IPS DF 4.7 (cell line): ENCODE data around the gene NIPAL1.

ENCODE experiments used
- DNase-seq: peaks from one replicate; pipeline ENCODE4 v3.0.0-alpha.2; 2013; ENCODE audit warnings: low spot score; ENCODE audit errors: extremely low read depth

NIPAL1 gene

DNA sequence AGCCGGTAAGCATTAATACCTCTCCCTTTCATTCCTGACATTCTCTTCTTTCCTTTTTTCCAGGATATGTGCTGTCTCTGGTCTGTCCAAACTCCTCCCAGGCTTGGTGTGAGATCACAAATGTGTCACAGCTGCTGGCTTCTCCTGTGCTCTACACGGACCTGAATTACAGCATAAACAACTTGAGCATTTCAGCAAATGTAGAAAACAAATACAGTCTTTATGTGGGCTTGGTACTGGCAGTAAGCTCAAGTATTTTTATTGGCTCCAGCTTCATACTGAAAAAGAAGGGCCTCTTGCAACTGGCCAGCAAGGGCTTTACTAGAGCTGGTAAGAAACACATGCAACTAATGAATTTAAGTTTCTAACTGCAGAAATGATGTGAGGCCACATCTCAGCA is 8.4 kb downstream of the NIPAL1 start:
- DNase-seq: no peak

DNA sequence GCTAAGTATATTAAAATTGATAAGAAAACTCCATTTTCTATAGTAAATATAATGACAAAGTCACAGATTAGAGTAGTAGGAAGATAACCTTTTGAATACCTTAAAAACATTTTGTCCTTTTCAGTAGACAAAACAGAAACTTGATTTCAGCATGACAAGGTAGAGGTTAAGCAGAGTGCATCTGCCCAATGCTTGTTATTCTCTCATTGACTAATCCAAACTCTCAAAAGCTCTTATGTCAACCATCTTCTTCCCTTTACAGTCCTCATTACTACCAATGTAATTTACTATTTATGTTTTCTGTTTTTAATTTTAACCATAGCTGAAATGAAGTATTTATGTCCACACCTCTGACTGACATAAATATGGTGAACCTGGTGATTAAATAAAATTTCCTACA is 11.1 kb downstream of the NIPAL1 start:
- no peak for DNase-seq

DNA sequence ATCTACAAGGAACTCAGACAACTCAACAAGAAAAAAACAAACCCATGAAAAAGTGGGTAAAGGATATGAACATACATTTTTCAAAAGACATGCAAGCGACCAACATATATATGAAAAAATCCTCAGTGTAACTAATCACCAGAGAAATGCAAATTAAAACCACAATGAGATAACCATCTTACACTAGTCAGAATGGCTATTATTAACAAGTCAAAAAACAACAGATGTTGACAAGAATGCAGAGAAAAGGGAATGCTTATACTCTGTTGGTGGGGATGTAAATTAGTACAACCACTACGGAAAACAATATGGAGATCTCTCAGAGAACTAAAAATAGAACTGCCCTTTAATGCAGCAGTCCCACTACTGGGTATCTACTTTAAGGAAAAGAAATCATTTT is 12.1 kb downstream of the NIPAL1 start:
- DNase-seq: no peak

DNA sequence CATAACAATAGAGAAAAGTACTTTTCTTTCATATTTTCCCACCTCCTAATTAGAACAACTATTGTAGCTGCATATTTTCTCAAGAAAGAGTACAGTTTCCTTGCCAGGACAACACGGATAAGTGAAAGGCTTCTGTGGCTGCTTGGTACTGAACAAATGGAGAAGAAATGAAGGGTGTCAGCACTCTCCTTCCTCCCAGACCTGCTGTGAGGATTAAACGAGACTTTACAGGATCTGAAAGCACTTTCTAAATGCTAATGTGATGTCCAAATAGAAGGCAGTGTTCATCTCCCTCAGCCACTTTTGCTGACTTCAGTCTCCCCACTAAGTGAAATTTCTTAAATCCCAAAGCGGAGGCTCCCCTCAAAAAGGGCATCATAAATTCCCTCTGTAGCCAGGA is 13.9 kb downstream of the NIPAL1 start:
- DNase-seq: no peak

DNA sequence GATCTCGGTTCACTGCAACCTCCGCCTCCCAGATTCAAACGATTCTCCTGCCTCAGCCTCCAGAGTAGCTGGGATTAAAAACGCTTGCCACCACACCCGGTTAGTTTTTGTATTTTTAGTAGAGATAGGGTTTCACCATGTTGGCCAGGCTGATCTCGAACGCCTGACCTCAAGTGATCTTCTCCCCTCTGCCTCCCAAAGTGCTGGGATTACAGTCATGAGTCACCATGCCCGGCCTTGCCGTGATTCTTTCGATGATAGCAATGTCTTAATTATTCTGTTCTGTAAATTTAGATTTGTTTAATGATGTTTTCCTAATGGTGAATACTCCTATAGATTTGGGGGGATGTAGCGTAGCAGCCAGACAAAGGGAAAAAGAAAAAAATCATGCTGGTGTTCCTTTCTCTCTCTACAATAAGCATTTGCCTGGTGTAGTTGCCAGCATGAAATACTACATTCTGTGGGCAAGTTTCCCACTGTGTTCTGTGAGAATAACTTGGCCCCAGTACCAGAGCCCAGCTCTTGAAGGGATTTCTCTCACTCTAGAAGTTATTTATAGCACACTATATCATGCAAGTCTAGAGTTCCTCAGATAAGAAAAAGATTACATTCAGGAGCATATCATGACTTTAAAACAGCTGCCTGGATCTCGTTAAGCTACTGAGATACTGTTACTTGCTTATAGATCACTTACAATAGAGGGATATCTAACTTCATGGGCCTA is 15.4 kb downstream of the NIPAL1 start:
- DNase-seq: no peak

DNA sequence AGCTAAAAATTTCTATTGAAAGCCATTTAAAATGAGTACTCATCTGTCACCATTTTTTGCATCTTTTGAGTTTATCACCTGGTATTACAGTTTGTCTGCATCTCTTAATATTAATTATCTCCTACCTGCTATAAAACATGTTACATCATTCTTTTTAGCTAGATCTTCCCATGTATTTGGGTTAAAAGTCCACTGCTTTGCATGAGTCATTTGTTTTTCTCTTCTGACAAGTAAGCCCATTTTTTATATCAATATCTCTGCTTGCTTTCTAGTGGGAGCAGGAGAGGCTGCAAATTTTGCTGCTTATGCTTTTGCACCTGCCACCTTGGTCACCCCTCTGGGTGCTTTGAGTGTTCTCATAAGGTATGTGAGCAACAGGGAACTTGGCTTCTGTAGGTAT is 16.1 kb downstream of the NIPAL1 start:
- no peak for DNase-seq

DNA sequence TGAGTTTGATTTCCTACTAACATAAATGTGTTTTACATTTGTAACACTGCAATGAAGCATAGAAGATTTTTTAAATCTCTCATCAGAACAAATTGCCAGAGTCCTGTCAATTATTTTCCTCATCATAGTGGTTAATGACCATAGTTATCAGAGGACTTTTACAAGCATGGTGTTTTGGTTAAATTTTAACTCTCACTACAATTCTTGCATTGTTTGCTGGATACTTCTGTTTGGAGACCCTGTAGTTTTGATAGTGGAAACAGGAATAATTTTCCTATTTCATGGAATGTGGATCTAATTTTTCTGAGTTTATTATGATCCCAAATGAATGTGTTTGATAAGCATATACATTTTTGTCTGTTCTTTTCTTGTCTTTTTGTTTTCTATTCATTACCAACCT is 16.8 kb downstream of the NIPAL1 start:
- no peak for DNase-seq

DNA sequence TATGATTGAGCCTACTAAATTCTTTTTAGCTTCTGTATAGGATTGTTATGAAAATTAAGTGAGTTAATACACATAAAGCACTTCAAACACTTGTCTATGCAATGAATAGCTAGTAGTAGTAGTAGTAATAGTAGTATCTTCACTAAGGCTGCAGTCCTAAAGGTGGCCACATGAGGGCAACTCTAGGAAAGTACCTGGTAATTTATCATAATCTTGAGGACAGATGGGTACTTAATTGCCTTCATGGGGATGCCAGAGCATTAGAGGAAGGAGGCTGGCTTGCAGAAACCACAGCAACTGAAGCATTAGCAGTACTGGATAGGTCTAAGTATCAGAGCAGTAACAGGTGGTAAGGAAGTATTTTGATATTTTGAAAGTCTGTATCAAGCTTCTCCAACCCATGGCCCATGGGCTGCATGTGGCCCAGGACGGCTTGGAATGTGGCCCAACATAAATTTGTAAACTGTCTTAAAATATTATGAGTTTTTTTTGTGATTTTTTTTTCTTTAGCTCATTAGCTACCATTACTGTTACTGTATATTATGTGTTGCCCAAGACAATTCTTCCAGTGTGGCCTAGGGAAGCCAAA is 17.3 kb downstream of the NIPAL1 start:
- DNase-seq: no peak

DNA sequence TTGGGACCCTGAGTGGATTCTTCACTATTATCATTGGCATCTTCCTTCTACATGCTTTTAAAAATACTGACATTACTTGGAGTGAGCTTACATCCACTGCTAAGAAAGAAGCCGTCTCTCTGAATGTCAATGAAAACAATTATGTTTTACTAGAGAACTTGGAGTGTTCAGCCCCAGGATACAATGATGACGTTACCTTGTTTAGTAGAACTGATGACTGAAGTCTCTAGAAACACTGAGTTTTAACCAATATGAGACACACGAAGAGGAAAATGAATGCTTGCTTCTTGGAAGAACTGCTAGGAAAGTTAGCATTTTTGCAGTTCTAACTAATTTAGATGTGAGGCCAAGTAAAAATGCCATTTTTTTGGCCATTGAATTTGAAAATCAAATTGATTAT is 19.4 kb downstream of the NIPAL1 start:
- no peak for DNase-seq

DNA sequence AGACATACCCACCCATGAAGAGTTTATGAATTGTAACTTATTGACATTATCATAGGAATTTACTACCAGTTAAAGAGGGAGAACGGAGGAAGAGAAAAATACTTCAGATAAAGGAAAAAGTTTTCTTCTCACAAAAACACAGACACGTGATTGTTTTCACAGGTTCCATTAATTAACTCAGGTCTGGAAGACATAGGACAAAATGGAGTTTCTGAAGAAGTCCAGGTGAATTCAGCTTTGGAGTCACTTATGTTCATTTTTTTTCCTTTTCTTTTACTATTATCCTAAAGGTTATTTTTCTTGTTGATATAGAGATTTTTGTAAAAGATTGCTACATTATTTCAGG is 20.5 kb downstream of the NIPAL1 start:
- DNase-seq: no peak

DNA sequence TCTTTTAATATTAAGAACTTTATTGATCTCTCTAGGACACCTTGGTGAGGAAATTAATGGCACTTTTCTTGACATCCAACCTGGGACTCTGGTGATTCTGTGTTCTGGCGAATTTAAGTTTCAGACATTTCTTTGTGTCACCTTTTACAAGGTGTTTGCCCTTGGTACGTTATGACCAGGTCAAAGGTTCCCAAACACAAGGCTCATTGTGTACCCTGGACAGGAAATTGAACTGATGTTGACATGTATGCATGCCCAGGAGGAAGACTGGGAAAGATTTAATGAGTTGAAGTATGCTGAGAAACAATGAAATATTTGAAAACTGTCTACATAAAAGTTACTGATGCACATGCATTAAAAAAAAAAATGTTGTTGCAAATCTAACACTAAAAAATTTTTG is 22.1 kb downstream of the NIPAL1 start:
- DNase-seq: no peak

DNA sequence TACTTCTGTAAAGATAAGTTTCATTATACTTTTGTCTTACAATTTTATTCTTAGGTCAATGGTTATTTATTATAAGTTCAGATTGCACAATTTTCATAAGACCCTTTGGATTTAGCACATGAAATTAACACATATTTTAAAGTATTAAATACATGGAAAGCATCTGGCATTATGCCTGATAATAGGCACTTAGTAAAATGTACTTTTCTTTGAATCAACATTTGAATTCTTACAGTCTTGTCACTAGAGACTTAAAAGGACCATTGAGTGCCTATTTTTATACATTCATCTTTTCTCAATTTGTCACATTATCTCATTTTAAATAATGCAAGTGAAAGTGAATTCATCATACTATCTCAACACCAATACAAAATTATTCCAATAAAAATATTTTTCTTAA is 23.0 kb downstream of the NIPAL1 start:
- no peak for DNase-seq

DNA sequence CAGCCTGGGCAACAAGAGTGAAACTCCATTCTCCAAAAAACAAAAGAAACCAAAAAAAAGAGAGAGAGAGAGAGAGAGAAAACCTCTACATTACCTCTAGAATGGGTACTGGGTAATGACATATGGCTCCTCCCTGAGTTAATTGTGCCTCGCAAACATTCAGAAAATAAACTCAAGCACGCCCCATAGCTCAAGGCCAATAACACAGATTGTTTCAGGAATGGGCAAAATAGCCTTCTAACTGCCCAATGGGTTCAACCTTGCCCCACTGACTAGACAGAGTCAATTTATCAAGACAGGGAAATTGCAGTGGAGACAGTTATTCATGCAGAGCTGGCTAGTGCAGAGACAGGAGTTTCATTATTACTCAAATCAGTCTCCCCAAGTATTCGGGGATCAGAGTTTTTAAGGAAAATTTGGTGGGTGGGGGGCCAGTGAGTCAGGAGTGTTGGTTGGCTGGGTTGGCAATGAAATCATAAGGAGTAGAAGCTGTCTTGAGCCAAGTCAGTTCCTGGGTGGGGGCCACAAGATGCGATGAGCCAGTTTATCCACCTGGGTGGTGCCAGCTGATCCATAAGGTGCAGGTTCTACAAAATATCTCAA is 25.1 kb downstream of the NIPAL1 start:
- DNase-seq: no peak

DNA sequence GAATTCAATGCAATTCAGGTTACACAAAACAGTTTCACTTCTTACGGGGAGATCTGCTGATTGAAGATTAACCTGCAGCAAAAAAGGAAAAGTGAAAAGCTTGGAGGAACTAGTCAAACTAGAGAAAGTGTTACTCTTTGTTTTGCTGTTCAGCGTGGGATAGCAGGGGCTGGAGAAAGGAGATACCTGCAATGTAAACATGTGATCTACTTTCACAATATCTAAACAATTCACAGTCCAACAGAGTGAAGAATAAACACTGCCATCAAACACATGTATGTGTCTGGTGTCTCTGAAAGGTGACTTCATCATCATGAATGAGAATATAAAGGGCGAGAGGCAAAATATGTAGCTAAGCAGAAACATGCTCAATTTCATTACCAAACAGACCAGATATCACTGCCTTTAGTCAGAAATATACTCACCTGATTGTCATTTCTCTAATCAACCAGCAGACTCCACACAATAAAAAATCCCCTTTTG is 26.4 kb downstream of the NIPAL1 start:
- DNase-seq: no peak

DNA sequence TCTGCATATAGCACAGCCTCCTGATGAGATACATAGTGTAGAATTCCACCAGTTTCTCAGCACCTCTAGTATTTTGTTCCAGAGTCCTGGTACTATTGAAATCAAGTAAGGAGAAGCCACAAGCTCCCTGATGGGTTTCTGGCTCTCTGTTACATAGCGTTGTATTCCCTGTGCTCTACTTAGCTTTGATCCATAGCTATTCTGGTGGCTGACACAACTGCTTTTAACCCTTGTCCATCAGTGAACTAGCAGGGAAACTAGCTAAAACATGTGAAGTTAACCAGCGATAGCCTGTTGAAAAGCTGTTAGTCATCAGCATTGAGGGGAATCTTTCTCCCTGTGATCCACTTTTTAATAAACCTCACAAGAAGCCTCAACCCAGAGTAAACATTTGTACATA is 26.9 kb downstream of the NIPAL1 start:
- no peak for DNase-seq

DNA sequence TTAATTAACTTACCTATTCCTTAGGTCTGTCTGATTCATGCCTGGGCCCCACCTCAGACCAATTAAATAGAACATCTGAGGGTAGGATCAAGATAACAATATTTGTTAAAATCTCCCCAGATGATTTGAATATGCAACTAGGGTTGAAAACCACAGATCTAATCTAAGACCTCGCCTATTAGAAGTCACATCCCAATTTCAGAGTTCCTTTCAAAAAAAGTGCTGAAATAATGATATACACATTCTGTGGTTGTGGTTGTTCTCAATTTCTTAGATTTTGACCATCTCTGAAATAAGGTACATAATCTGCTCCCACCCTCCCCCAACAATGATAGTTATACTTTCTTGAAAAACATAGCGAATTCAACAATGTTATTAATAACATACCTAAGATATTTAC is 27.7 kb downstream of the NIPAL1 start:
- DNase-seq: no peak

DNA sequence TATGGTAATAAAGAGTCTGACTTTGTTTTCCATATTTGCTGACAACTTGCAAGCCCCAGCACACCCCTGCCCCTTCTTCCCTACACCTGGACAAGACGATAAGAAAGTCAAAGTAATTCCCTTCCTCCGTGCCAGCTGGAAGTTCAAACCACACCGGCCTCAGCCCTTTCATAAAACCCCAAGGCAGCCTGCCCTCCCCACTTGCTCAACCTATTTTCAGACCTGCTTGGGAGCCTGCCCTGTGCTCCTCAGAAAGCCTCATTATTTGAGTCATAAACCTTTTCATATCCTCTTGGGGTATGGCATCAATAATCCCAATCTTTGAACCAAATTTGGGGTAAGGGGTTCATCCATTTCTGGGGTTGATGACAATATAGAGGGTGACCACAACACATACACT is 29.5 kb downstream of the NIPAL1 start:
- no peak for DNase-seq

DNA sequence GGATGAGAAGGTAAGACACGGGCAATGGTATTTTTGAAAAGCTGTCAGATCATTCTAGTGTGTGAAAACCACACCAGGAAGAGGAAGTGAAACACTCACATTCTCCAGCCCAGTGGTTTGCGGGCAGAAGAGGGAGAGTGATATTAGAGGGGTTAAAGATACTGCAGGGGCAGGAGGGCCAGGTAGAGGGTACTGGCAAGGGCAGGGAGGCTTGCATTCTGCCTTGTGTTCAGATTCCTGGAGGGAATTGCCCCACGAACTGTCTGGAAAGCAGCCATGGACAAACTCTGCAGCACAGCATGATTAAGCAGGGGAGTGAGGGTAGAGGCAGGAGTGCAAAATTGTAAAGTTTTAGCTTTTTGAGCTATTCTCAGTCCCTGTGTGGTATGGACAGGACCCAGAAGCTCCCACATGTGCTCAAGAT is 30.9 kb downstream of the NIPAL1 start:
- DNase-seq: no peak

DNA sequence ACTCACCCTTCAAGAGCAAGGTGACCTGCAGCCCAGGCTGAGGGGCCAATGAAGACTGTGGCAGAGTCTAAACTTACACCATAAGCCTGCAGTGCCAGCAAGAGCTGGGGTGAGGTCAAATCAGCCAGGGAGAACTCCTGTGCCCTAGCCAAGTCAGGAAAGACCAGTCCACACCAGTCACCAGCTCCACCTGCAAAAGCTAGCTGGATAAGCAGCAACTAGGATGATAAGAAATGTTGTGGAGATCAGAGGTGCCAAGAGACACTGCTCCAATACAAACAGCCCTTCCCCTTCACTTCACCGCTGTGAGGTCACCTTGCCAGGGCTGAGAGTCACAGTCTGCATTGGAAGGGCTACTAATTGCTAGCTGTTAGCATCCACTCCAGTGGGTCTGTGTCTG is 31.3 kb downstream of the NIPAL1 start:
- no peak for DNase-seq

DNA sequence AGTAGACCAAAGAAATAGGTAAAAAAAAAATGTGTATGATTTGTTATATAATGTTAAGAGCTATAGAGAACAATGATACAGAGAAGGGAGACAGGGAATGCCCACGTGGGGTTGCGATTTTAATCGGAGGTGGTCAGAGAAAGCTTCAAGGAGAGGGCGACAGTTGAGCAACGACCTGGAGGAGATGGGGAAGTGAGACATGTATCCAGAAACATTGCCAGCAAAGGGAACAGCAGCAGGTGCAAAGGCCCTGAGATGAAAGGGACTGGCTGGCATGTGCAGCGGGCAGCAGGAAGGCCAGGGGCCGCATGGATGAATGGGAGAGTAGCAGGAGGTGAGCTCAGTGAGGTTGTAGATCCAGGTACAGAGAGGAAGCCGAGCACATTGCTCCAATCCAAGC is 32.9 kb downstream of the NIPAL1 start:
- DNase-seq: no peak

DNA sequence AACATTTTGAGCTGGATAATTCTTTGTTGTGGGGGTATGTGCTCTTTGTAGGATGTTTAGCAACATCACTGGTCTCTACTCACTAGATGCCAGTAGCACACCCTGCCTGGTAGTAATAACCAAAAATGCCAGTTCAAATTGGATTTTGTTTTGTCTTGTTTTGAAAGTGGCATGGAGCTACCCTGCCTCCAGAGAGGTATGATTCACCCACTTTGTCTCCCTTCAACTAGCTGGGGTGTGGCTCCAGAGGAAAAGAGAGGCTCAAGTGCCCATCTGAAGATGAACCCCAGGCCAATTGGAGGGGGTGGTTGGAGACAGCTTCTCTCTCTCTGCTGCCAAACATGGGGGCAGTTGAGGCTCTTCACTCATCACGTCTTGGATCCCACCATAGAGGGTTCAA is 34.5 kb downstream of the NIPAL1 start:
- no peak for DNase-seq

DNA sequence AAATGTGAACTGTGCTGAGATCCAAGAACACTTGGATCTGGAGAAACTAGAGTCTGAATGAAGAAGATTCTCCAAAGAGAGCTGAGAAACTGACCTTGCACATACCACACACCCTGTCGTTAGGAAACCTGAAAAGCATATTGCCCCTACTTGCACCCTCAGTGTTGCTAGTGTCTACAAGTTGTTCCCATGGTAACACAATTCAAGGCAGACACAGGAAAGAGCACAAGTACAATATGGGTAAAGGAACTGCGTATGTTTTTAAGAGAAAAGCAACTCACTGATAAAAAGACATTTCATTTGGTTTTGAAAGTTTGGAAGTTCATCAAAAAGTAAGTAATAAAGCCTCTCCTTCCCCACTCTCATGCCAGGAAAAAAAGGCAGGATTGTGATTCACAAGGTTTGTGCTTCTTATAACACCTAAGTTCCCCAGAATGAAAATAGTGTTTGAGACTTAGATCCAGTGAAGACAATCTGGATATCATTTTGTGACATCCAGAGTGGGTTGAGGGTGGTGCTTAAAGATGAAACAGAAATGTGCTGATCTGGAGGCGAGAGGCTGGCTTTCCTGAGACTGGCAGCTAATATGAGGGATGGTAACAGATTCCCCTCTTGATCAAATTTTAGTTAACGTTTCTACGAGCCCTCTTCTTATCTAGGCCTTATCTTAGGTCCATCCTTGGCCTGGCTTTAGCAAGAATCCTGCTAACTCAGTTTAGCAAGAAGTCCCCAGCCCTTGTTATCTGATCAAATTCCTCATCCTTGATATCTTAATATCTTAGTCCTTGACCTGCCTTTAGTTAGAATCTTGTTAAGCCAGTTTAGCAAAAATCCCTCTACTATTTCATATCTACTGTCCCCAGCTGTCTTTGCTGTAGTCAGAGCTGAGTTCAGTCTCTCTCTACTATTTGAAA is 42.3 kb downstream of the NIPAL1 start:
- no peak for DNase-seq
